ENCODE data around the gene CACNA2D4.

- TF ChIP-seq CTCF (IDR thresholded peaks at IDR 0.05; ENCODE audit: insufficient read depth, low read length), result no peak
- no peak for TF ChIP-seq POLR2AphosphoS5 (IDR thresholded peaks at IDR 0.05; ENCODE audit: low read depth)
Measured at GRCh38 chr12:1811948-1812291, 106.5 kb downstream of the CACNA2D4 start.
